Measurements from ENCODE around the gene RNU2-63P.
"Not testable (repeated sequence)": the region's sequence is repeated elsewhere in the genome, so short reads cannot be mapped to it uniquely, and the experiment has no call there.

The RNU2-63P gene

DNA sequence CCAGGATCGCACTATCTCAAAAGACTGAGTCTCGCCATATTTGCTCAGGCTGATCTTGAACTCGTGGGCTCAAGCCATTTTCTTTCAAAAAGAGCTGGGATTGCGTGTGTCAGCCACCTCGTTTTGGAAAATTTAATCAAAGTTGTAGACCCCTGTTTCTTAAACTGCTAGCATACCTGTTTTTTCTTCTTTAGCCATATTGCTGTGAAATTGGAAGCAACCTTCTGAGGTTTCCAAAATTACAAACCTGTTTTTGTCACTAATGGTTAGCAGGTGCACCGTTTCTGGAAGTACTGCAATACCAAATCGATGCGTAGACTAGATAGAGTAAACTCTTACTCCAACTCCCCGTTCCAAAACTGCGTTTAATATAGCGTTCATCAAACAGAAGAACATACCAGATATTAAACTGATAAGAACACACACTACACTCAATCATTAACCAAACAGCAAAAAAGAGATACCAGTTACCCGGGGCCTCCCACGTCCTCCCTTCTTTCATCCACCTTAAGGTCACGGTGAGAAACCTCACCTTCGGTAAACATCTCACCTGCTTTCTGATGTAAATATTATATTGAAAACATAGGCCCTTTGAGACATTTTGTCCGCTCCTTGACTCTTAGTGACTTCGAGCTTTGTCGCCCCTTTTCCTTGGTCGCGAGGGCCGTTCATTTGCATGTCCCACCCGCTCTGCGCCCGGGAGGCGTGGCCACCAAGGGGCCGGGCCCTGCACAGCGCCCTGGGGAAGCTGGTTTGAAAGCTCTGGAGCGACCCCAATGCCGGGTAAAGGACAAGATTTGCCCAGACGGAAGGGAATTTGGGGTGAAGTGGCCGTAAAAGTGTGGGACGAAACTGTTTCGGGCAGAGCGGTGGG, at the start of gene RNU2-63P:
Gene RNU2-63P (minus strand): TSS at position 462 of the 874 bp plus-strand sequence.
- peak; percentile 85 for DNase-seq

DNA sequence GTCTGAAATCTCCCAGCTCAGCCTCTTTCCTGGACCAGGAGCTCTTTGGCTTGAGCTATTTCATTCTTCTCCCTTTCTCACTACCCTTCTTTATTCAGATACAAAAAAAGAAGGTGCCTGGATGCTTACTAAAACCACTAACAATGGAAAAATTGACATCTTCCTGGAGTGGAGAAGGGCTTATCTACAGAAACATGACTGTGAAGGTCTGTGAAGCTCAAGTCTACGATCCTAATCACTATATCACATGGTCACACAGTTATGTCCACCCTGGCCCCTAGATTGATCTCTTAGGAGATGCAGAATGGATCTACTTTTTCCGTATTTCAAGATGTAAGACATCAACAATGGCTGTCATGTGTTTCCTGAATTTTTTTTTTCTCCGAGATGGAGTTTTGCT, 44.9 kb upstream of the RNU2-63P start:
- DNase-seq: no peak

DNA sequence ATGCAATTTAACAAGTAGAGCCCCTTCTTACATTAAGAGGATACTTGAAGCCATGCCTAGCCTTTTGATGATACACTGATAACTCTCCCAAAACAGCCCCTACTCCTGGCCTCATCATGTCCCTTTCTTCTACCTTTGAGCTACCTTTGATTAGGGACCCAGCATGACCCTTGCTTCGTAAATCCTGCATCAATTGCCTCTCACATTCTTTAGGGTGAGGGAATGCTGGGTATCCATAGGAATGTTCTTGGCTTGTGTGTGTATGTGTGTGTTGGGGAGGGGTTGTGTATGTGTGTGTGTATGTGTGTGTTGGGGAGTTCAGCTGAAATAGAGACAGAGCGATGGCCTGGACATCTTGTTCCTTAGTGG, 44.5 kb upstream of the RNU2-63P start:
- DNase-seq: no peak

DNA sequence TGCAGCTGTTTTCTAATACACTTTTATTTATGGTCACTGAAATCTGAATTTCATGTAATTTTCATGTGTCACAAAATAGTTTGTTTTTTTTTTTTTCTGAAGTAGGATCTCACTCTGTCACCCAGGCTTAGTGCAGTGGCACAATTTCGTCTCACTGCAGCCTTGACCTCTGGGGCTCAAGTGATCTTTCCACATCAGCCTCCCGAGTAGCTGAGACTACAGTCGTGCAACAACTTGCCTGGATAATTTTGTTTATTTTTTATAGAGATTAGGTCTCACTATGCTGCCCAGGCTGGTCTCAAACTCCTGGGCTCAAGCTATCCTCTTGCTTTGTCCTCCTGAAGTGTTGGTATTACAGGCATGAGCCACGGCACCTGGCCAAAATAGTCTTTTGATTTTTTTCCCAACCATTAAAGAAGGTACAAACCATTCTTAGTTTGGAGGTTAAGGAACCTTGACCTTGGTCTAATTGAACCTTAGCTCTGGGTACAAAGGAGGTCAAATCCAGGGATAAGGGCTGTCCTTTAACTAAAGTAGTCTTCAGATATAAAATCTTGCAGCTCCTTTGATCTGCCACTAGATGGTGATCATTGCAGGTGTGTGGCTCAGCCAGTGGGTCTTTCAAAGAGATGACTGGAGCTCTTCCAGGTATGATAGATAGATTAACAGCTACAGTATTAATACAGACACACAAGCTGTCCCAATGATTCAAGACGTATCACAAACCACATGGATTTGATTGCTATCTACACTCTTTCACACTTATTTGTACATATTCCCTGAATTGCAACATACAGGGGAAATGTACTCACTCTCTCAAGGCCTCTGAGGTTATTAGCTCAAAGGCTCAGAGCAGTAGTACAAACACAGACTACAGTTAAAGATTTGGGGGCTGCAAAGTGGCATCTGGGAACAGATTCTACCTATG, 43.9 kb upstream of the RNU2-63P start:
- DNase-seq: no peak

DNA sequence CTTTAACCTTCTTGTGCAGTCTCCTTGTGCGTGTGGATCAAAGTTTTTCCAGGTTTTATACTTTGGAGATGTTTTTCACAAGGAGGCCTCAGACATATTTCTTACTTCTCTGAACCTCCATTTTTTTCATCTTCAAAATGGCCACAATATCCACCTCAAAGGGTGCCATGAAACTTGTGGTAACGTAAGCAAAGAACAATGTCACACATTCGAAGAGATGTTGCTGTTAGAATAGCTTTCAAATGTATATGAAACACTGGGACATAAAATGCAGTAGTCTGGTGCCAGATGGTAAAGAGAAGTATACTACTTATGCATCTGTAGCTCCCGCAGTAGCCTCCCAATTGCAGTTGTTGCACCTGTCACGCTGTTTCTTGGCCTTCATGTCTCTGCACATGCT, 41.8 kb upstream of the RNU2-63P start:
- DNase-seq: no peak

DNA sequence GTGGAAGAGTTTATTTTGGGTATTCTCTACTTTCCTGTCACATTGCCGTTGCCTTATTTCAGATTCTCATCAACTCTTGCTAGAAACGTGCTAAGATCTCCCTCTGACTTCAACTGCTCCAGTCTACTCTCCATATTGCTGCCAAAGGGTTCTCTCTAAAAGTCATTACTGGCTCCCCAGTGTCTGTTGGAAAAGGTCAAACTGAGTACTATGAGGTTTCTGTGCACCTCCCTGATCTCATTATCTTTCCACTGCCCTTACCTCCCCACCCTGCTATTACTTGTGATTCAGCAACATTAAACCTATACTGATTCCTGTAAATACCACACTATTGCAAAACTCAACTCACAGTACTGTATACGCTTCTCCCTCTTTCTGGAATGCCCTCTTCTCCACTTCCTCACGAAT, 41.1 kb upstream of the RNU2-63P start:
- no peak for DNase-seq

DNA sequence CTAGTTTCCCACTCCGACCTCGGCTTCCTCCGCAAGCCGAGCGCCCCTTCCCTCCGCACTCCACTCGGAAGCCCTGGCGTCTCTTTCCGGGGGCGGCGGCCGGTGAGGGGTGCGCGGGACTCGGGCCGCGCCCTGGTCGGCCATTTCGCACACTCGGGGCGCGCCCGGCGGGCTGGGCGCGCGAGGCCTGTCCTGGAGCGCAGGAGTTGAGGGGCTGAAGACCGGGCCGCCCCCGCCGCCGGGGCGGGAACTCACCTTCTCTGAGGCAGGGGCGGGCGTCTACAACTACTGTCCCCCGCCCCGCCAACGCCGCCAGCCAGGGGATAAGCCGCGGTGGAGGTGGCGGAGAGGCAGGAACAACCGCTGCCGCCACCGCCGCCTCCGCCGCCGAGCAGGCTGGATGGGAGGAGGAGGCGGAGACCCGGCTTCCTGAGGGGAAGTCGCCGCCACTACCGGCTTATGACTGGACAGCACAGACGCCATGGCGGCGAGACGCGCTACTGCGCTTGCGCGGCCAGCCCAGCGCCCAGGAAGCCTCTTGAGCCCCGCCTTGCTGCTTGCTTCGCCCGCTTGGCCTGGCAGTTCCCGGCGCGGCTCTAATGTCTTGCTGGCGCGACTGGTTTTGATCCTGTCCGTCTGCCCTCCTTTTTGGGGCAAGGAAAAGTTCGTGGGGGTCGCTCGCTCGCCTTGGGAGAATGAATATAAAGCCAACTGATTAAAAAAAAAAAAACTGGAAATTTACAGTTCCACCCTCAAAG, 39.2 kb upstream of the RNU2-63P start, which contains the start of gene KRCC1:
Gene KRCC1 (minus strand): TSS at position 413 of the 758 bp plus-strand sequence. CDS start 27,220 bp downstream, outside the sequence.
- DNase-seq: peak; percentile 92

DNA sequence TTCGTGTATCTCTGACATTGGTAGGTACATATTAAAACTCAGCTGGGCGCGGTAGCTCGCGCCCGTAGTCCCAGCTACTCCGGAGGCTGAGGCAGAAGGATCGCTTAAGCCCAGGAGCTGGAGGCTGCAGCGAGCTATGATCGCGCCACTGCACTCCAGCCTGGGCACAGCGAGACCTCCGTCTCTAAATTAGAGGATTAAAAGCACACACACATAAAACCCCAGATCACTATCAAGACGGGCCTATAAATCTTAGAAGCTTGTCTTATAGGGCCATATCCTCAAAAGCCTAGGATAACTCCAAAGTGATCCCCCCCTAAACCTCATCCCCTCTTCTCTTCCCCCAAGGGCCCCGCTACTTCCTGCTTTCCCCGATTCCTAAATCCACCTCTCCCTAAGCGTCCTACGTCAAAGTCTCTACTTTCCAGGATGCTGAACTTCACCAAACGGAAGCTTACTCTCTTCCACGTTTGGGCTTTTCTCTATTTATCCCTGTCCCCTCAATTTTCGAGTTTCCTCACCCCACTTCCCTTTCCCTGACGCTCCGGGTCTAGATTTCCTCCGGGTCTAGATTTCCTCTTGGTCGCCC, 38.5 kb upstream of the RNU2-63P start:
- no peak for DNase-seq

DNA sequence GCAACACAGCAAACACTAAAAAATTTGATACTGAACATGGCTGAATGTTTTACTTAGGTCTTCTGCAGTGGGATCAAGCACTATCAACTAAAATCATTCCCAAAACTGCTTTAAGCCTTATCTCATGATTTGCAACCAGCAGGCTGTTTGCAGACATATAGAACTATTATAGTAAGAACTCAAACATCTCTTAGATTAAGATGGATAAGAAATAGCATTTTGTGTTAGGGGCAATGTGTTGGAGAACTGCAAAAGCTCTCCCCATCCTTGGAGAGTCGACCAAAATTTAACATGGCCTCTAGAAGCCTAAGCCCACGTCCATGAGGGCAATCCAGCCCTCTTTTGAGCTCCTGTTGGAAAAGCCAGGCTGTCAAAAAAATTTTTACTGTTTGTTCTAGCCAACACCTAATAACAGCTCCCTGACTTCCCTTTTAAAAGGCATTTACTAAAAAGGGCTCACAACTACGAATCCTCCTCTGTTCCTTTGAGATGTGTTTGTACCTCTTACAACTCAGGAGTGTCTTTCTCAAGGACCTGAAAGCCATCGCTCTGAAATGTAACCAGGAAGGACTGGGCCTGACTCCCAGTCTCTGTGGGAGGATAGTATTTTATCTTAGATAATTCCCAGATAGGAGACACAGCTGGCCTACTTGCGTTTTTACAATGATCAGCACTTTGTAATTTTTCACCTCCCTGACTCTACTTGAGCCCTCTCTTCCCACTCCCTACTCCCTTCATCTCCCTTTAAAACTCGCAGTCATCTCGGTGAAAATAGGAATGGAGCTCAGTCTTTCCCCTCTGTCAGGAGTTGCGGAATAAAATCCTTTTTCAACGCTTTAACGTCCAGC, 37.8 kb upstream of the RNU2-63P start:
- DNase-seq: no peak

DNA sequence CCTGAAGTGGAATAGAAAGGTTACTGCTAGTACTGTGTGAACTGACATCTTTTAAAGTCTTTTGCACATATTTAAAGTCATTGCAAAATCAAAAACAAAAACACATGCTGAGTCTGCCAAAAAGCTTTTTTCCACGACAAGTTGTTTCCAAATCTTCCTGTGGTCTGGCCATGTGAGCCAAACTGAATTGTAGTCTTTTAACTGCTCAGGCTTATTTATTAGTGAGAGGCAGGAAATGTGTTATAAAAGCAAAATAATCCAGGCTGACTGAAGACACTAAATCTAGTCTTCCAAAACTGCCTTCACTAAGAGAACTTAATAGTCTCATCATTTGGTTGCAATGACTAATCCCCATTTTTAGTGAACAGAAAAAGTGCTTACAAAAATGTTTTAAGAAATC, 36.9 kb upstream of the RNU2-63P start:
- no peak for DNase-seq

DNA sequence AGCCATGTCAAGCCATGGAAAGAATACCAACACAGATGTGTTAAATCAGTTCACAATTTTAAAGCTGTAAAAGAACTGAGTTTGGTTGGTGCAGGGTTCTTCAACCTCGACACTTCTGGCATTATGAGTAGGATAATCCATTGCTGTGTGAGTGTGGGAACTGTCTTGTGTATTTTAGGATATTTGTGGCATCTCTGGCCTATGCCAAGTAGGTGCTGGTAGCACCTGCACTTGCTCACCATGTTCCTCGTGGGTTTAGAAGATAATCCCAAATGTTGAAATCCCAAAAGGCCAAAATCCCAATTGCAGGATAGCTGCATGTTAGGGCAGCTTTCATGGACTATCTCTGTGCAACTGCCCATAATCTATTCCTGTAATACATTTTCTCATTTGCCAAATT, 35.4 kb upstream of the RNU2-63P start:
- DNase-seq: no peak

DNA sequence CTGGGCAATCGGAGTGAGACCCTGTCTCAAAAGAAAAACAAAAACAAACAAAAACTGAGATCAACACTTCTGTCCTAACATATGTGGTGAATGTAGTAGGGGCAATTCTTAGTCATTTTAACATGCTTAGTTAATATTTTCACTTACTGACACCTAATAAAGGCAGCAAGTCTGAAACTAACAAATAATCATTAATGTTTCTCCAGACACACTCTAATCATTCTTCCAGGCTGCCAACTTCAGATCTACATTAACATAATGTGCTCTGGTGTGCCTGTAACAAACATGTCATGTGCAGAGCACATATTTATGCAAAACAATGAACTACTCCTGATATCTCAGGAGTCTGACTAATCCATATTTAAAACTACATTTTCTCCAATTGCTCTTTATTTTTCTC, 33.3 kb upstream of the RNU2-63P start:
- DNase-seq: no peak

DNA sequence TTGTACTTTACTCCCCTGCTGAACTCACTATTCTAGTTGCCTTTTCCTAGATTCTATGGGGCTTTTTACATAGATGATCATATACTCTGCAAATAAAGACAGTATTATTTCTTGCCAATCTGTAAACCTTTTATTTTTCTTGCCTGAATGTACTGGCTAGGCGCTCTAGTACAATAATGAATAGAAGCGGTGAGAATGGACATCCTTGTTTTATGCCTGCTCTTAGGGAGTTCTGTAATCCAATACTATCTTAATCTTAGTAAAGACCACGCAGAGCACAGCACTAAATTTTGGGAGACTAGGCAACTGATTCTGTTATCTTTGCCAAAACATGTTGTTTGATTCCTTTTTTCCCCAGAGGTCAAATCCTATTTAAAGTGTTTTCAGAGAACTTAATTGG, 32.2 kb upstream of the RNU2-63P start:
- DNase-seq: no peak

DNA sequence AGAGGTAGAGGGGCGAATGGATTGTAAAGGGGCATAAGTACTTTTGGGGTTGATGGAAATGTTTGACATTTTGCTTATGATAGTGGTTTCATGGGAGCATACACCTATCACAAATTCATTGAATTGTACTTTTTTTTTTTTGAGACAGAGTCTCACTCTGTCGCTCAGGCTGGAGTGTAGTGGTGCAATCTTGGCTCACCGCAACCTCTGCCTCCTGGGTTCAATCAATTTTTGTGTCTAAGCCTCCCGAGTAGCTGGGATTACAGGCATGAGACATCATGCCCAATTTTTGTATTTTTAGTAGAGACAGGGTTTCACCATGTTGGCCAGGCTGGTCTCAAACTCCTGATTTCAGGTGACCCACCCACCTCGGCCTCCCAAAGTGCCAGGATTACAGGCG, 29.2 kb upstream of the RNU2-63P start:
- DNase-seq: not testable (repeated sequence)

DNA sequence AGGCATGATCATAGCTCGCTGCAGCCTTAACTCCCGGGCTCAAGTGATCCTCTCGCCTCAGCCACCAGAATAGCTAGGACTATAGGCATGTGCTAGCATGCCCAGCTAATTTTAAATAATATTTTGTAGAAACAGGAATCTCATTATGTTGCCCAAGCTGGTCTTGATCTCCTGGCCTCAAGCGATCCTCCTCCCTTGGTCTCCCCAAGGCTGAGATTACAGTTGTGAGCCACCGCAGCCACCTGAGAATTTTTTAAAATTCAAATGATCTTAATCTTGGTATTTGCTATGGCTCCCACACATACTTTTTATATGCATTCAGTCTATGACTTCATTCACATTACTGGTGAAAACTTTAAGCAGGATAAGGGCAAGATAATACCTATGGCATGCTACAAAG, 26.1 kb upstream of the RNU2-63P start:
- DNase-seq: no peak

DNA sequence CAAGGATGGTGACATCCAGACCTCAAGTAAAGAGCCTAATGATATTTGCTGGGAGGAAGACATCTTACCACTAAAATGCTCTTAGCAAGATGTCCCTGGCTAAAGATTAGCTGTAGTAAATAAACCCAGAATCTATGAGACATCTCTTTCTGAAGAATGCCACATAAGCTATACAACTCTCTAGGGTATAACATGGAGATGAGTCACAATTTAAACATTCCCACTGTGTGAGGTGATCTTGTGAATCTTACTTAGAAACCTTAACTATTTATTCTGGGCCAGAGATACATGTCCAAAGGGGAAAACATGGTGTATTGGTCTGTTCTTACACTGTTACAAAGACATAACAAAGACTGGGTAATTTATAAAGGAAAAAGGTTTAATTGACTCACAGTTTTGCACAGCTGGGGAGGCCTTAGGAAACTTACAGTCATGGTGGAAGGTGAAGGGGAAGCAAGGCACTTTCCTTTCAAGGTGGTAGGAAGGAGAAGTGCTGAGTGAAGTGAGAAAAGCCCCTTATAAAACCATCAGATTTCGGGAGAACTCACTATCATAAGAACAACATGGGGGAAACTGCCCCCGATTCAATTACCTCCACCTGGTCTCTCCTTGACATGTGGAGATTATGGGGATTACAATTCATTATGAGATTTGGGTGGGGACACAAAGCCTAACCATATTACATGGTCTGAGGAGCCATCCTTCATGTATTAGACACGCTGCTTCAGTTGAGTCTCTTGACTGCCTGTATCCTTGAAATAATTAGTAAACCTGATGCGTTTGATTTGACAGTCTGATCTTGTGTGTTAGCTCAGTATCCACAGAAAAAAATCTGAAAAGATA, 22.1 kb upstream of the RNU2-63P start:
- DNase-seq: no peak

DNA sequence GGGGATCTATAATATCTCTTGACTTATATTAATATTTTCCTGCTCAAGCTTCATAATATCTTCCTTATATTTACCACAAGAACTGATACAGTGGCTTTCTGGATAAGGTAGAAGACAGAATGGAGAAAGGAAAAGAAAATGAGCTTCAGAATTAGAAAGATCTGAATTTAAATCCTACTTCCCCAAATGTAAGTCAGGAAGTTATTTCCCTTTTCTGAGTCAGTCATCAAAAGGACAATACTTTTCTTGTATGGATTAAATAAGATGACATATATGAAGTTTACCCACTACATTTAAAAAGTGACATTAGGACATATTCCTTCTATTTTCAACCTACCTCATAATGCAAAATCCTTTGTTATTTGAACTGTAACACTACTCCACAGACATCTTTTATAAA, 20.3 kb upstream of the RNU2-63P start:
- no peak for DNase-seq

DNA sequence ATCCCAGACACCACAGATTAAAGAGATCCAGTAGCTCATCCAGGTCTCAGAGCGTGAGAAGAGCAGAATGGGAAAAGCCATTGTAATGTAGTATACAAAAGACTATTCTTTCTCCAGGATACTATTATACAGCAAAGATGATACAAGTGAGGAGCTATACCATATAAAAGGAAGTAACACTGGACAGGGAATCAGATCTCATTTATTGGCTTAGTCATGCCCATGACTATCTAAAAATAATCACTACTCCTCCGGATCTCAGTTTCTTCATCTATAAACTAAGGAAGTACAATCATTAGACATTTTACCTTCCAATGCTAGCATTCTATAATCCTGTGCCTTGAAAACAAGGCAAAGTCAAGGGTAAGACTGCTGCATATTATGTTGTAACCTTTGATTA, 19.8 kb upstream of the RNU2-63P start:
- DNase-seq: no peak

DNA sequence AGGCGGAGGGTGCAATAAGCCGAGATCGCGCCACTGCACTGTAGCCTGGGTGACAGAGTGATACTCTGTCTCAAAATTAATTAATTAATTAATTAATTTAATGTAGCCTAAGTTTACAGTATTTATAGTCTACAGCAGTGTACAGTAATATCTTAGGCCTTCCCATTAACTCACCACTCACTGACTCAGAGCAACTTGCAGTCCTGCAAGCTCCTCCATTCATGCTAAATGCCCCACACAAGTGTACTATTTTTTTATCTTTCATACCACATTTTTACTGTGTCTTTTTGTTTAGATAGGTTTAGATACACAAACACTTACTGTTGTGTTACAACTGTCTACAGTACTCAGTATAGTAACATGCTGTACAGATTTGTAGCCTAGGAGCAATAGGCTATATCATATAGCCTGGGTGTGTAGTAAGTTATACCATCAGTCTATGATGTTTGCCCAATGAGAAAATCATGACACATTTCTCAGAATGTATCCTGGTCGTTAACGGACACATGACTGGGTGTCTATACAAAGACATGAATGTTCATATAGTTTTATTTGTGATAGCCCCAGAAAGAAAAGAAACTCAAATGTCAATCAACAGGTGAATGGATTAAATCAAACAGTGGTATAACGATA, 15.8 kb upstream of the RNU2-63P start:
- DNase-seq: no peak

DNA sequence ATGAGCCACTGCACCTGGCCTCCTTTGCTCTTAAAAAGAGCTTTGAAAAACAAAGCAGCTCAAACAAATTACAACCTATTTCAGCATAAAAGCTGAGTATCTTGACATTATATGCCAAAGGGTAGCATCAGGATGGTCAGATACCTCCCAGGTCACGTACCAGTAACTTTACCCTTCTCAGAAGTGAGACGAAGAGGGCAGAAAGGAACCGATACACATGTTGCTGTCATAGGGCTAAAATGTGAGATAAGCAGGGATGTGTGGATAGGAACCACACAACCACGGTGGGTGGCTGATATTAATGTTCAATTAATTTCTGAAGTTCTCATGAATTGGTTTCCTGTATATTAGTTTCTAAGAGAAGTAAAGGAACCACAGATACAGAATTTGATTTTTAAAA, 12.6 kb upstream of the RNU2-63P start:
- no peak for DNase-seq
